NCI-H748 treated with DMSO at 0.1 percent for 48 hours (cell line): Measurements from ENCODE around the gene TEDC1.

ENCODE experiments used
- DNase-seq: peaks from one replicate; lab custom pipeline; 2025; lab: John Stamatoyannopoulos, UW

Gene TEDC1

GRCh38 chr14:105497671-105498429 lies 6.8 kb downstream of the TEDC1 start:
- no peak for DNase-seq

GRCh38 chr14:105498430-105499255 lies 7.6 kb downstream of the TEDC1 start:
- no peak for DNase-seq

GRCh38 chr14:105499256-105500035 lies 8.4 kb downstream of the TEDC1 start:
- no peak for DNase-seq

GRCh38 chr14:105500036-105500725 lies 9.1 kb downstream of the TEDC1 start:
- DNase-seq = no peak

GRCh38 chr14:105500726-105501101 lies 9.7 kb downstream of the TEDC1 start:
- DNase-seq = no peak

GRCh38 chr14:105501504-105502291 lies 10.7 kb downstream of the TEDC1 start:
- no peak for DNase-seq

GRCh38 chr14:105502446-105503295 lies 11.6 kb downstream of the TEDC1 start:
- no peak for DNase-seq

GRCh38 chr14:105503296-105503640 lies 12.2 kb downstream of the TEDC1 start:
- DNase-seq = no peak

GRCh38 chr14:105503935-105504692 lies 13.1 kb downstream of the TEDC1 start:
- DNase-seq = no peak

GRCh38 chr14:105505101-105505500 lies 14.1 kb downstream of the TEDC1 start:
- no peak for DNase-seq

GRCh38 chr14:105507247-105507646 lies 16.2 kb downstream of the TEDC1 start:
- no peak for DNase-seq

GRCh38 chr14:105508069-105508468 lies 17.0 kb downstream of the TEDC1 start:
- no peak for DNase-seq

- DNase-seq = no peak
These were observed 17.6 kb downstream of the TEDC1 start for GRCh38 chr14:105508601-105509000.

- DNase-seq = no peak
These were observed 26.1 kb downstream of the TEDC1 start for GRCh38 chr14:105517096-105517495.

- DNase-seq = no peak
These were observed 29.1 kb downstream of the TEDC1 start for GRCh38 chr14:105519946-105520698.

GRCh38 chr14:105525326-105525725 lies 34.3 kb downstream of the TEDC1 start:
- DNase-seq = no peak

- DNase-seq = no peak
These were observed 35.1 kb downstream of the TEDC1 start, which contains the start of gene TMEM121 for GRCh38 chr14:105525861-105526775. Gene TMEM121 (plus strand): TSS chr14:105526583. CDS start chr14:105528835, 2,252 bp downstream.
